ENCODE data around the gene ZFR. TPM values are rescaled to one million over a fixed set of nuclear protein-coding genes. Genes with fewer than 3 reads are reported as not detected.

Gene ZFR
- total RNA-seq, 3 donors from 2014 or later: 91.4 to 140 (median 108) TPM

DNA sequence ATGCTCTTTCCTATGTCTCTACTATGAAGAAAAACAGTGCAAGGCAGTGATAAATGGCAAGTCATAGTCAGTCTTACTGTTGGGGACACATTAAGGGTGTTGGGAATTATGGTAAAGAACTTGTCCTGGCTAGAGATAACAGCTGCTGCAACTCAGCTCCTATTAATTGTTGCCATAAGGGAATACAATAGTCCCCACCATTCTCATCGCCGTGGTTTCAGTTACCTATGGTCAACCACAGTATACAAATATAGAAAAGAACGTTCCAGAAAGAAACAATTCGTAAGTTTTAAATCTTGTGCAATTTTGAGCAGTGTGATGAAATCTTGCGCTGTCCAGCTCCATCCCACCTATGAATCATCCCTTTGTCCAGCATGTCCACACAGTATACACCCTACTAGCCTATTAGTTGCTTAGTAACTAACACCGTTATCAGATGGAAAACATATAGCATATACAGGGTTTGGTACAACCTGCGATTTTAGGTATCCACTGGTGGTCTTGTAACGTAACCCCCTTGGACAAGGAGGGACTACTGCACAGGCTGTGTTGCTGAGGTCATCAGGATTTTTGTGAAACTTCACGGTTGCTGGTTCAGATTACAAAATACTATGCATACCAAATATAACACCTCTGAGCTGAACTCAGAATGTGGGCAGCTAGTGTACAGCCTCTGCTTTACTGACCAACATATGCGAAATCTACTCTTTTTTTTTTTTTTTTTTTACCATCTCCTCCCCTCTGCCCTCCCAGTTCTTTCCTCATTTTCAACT, 53.5 kb downstream of the ZFR start:
- intact Hi-C loops (cut with DNase I; ENCODE audit: low total_unique reads): no loop called here
- Histone ChIP-seq H3K27ac (peak overlapping the region; percentile 50 to 75), H3K9me3 (no peaks in the 10 kb centered on the region), H3K4me3 (no peak overlapping the region), H3K4me1 (no peaks in the 10 kb centered on the region), H3K27me3 (no peaks in the 10 kb centered on the region), H3K36me3 (peaks cover 21% of the 10 kb centered on the region)
- TF ChIP-seq POLR2AphosphoS5 (IDR thresholded peaks at IDR 0.05) (peak in 1 of 3 donors; percentile 43), POLR2A (IDR thresholded peaks at IDR 0.05) (no peak)
- no peak for DNase-seq (ENCODE audit: low spot score in 2 of 2)

DNA sequence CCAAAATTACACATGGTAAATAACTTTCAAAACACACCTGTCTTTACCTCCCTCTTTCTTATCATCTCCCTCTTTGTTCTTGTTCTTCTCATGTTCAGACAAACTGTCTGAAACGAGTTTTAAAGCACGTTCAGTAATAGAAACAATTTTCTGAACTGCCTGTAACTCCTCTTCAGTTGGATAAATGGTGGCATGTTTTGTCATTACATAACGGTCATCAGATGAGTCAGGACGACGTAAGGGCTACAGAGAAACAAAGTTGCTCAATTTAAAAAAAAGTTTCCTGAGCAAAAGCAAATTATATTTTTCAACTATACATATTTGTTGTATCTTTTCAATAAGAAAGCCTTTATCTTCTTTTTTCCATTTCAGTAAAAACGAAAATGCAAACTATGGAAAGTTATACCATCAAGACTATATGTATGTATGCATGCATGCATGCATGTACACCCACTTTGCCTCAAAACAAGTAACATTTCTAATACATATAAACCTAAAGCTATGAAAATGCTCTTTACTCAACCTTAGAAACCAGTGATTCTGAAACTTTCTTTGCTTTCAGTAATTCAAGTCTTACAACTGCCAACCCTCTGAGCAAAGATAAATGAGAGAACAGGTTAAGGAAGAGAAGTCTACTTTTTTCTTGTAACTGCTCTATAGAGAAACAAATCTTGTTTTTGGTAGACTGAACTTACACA, 56.0 kb downstream of the ZFR start:
- Histone ChIP-seq H3K9me3 (no peaks in the 10 kb centered on the region), H3K4me1 (no peaks in the 10 kb centered on the region), H3K36me3 (peaks cover 11% of the 10 kb centered on the region), H3K27me3 (no peaks in the 10 kb centered on the region), H3K4me3 (no peak overlapping the region), H3K27ac (peak overlapping the region; percentile 8 to 13)
- TF ChIP-seq POLR2A (IDR thresholded peaks at IDR 0.05) (no peak), POLR2AphosphoS5 (IDR thresholded peaks at IDR 0.05) (no peak), CTCF (IDR thresholded peaks at IDR 0.05) (no peak)
- intact Hi-C loops (cut with DNase I; ENCODE audit: low total_unique reads): no loop called here
- no peak for DNase-seq (ENCODE audit: low spot score in 2 of 2)

GRCh38 chr5:32387841-32388240, 56.7 kb downstream of the ZFR start:
- Histone ChIP-seq H3K9me3 (no peaks in the 10 kb centered on the region), H3K27ac (no peak overlapping the region), H3K36me3 (peaks cover 11% of the 10 kb centered on the region), H3K27me3 (no peaks in the 10 kb centered on the region), H3K4me3 (no peak overlapping the region), H3K4me1 (no peaks in the 10 kb centered on the region)
- intact Hi-C loops (cut with DNase I; ENCODE audit: low total_unique reads): no loop called here
- TF ChIP-seq POLR2AphosphoS5 (IDR thresholded peaks at IDR 0.05) (no peak), POLR2A (IDR thresholded peaks at IDR 0.05) (no peak), CTCF (IDR thresholded peaks at IDR 0.05) (no peak)
- no peak for DNase-seq (ENCODE audit: low spot score in 2 of 2)

GRCh38 chr5:32387211-32387610, 57.3 kb downstream of the ZFR start:
- TF ChIP-seq POLR2AphosphoS5 (IDR thresholded peaks at IDR 0.05): no peak
- no peak for TF ChIP-seq CTCF (IDR thresholded peaks at IDR 0.05)
- TF ChIP-seq POLR2A (IDR thresholded peaks at IDR 0.05): no peak
- intact Hi-C loops (cut with DNase I; ENCODE audit: low total_unique reads): no loop called here
- no peaks in the 10 kb centered on the region for H3K27me3 ChIP-seq
- no peak for DNase-seq (ENCODE audit: low spot score in 2 of 2)
- peak overlapping the region in 1 of 2 donors; percentile 22 for H3K27ac ChIP-seq
- peaks cover 11% of the 10 kb centered on the region for H3K36me3 ChIP-seq
- no peak overlapping the region for H3K4me3 ChIP-seq
- no peaks in the 10 kb centered on the region for H3K9me3 ChIP-seq
- no peaks in the 10 kb centered on the region for H3K4me1 ChIP-seq

GRCh38 chr5:32384621-32385020, 59.9 kb downstream of the ZFR start:
- TF ChIP-seq POLR2A (IDR thresholded peaks at IDR 0.05): no peak
- TF ChIP-seq POLR2AphosphoS5 (IDR thresholded peaks at IDR 0.05): no peak
- no peak for TF ChIP-seq CTCF (IDR thresholded peaks at IDR 0.05)
- DNase-seq (ENCODE audit: low spot score in 2 of 2): no peak
- Histone ChIP-seq H3K4me3 (no peak overlapping the region), H3K4me1 (no peaks in the 10 kb centered on the region), H3K9me3 (no peaks in the 10 kb centered on the region), H3K27me3 (no peaks in the 10 kb centered on the region), H3K36me3 (peaks cover 10% of the 10 kb centered on the region), H3K27ac (no peak overlapping the region)
- intact Hi-C loops (cut with DNase I; ENCODE audit: low total_unique reads): no loop called here
